HG03571 (cell line): Measurements from ENCODE around the gene GAB2.
"Not testable (repeated sequence)": the region's sequence is repeated elsewhere in the genome, so short reads cannot be mapped to it uniquely, and the experiment has no call there.

Experiments used
- ATAC-seq: cut with Tn5 transposase; IDR thresholded peaks from one replicate; pipeline ENCODE4 v1.9.1; 2021; ENCODE audit not compliant: unreplicated experiment

GAB2 gene

DNA sequence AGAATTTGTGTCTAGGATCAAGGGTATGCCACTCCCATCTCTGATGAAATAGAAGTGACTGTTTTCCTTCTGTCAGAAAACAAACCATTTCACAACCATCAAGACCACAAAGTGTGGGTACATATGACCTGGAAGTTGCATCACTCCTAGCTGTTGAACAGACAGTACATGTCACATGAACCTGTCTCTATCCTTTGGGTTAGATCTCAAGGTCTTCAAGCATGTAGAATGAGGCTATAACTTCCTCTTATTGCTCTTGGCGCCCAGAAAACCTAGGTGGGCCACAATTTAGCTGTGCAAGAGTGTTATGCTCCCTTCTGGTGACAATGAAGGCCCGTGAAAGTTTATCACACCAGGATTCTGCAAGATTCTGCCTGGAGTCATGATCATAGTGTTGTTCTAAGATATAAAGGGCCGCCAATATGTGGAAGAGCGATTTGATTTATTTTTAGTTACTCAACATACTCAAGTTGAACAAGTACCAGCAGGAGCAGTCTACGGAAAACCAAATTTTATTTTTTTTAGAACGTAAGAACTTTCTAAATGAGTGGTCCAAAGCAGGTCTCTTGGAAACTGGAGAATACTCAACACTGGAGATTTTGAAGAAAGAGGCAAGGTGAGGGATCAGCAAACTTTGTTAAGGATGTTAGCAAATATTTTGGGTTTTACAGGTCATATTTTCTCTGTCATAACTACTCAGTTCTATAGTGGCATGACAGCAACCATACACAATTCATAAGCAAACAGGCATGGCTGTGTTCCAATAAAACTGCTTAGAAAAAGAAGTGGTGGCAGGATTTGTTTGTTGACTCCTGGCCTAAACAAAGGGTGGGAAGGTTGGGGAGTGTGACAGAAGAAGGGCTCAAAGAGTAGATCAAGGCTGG lies 127.1 kb downstream of the GAB2 start:
- no peak for ATAC-seq

- no peak for ATAC-seq
Observed at GRCh38 chr11:78289552-78290292, 127.9 kb downstream of the GAB2 start.

DNA sequence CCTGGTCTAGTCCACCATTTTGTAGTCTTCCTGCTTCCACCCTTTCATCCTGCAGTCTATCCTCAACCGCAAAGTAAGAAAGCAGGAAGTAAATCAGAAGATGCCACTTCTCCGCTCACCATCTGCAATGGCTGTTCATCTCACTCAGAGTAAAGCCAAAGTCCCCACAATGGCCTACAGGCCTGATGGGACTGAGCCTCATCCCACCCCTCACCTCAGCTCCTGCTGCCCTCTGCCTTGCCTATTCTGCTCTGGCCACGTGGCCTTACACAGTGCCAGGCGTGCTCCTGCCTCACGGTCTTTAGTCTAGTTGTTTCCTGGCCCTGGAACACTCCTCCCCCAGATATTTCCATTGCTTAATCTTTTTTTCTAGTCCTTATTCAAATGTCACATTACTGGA lies 133.4 kb downstream of the GAB2 start:
- ATAC-seq = no peak

DNA sequence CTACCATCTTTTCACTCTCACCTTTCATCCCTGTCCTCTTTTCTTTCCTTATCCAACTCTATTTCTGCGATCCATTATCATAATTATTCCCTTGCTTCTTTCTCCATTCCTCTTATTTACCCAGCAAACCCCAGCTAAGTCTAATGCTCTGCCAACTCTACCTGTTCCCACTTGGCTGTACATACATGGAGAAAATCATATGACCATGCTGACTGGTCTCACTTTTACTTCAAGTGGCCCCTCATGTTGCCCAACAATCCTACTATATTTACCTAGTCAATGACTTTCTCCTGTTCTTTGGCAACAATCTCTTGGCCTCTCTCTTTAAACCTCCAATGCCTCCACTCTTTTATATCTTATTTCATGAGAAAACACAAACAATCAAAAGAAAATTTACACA lies 134.8 kb downstream of the GAB2 start:
- no peak for ATAC-seq

- no peak for ATAC-seq
Observed at GRCh38 chr11:78281511-78281910, 136.1 kb downstream of the GAB2 start.

GRCh38 chr11:78277314-78277994 lies 140.2 kb downstream of the GAB2 start:
- ATAC-seq = no peak

- no peak for ATAC-seq
Observed at GRCh38 chr11:78276311-78276710, 141.3 kb downstream of the GAB2 start.

GRCh38 chr11:78274739-78275138 lies 142.9 kb downstream of the GAB2 start:
- no peak for ATAC-seq

DNA sequence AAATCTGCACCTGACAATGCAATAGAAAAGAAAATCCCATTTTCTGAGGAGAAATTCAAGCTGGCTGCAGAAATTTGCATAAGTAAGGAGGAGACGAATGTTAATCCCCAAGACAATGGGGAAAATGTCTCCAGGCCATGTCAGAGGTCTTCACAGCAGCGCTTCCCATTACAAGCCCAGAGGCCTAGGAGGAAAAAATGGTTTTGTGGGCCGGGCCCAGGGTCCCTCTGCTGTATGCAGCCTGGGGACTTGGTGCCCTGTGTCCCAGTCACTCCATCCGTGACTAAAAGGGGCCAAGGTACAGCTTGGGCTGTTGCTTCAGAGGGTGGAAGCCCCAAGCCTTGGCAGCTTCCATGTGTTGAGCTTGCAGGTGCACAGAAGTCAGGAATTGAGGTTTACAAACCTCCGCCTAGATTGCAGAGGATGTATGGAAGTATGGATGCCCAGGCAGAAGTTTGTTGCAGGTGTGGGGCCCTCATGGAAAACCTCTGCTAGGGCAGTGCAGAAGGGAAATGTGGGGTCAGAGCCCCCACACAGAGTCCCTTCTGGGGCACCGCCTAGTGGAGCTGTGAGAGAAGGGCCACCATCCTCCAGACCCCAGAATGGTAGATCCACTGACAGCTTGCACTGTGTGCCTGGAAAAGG lies 144.9 kb downstream of the GAB2 start:
- ATAC-seq = not testable (repeated sequence)

DNA sequence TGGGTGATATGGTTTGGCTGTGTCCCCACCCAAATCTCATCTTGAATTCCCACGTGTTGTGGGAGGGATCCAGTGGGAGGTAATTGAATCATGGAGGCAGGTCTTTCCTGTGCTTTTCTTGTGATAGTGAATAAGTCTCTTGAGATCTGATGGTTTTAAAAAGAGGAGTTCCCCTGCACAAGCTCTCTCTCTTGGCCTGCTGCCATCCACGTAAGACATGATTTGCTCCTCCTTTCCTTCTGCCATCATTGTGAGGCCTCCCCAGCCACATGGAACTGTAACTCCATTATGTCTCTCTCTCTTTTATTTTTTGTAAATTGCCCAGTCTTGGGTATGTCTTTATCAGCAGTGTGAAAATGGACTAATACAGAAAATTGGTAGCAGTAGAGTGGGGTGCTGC lies 145.8 kb downstream of the GAB2 start:
- ATAC-seq = not testable (repeated sequence)

GRCh38 chr11:78270971-78271370 lies 146.6 kb downstream of the GAB2 start:
- ATAC-seq = no peak

DNA sequence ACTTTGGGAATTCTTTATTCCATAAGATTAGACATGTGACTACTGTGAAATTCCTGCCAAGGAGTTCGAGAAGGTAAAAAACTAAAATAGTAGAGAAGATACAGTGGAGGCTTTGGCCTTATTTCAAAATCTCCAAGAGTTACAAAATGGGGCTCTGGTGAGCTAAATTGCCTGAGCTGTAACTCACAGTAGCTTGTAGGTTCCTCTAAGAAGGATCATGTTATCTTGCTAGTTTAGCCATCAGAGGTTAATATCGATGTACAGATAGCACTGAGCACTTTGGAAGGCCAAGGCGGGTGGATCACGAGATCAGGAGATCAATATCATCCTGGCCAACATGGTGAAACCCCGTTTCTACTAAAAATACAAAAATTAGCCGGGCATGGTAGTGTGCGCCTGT lies 147.8 kb downstream of the GAB2 start:
- no peak for ATAC-seq

- ATAC-seq = no peak
Observed at GRCh38 chr11:78268591-78269410, 148.8 kb downstream of the GAB2 start.

DNA sequence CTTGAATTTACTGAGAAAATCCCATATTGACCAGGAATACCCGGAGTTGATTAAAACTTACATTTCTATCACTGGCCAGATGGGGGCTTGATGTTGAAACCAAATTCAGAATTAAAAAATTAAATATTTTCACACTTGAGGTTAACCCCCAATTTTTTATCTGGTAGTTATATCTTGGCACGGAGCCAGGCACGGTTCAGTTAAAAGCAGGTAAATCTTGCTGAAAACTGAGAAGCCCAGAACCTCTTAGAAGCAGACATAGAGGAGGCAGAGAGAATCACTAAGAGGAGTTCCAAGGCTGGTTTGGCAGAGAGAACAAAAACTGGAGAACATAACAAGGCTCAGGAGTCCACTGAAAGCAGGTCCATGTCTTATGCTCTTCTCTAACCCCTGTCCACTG lies 151.2 kb downstream of the GAB2 start:
- no peak for ATAC-seq

- no peak for ATAC-seq
Observed at GRCh38 chr11:78265326-78265725, 152.3 kb downstream of the GAB2 start.

DNA sequence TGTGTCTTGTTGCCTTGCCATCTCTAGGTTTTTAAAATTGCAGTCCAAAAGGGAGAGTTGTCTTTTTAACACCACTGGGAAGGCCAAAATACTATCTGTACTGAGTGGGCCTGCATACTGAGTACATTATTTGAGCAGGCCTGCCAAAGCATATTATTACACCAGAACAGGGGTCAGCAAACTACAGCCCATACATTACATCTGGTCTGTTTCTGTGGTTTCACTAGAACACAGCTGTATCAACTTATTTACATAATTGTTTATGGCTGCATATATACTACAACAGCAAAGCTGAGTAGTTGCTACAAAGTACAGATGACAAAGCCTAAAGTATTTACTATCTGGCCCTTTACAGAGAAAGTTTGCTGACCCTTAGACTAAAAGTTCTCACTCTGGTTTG lies 154.9 kb downstream of the GAB2 start:
- no peak for ATAC-seq

GRCh38 chr11:78262238-78262637 lies 155.4 kb downstream of the GAB2 start:
- no peak for ATAC-seq

- ATAC-seq = no peak
Observed at GRCh38 chr11:78261828-78262227, 155.8 kb downstream of the GAB2 start.

GRCh38 chr11:78261367-78261766 lies 156.3 kb downstream of the GAB2 start:
- ATAC-seq = no peak

DNA sequence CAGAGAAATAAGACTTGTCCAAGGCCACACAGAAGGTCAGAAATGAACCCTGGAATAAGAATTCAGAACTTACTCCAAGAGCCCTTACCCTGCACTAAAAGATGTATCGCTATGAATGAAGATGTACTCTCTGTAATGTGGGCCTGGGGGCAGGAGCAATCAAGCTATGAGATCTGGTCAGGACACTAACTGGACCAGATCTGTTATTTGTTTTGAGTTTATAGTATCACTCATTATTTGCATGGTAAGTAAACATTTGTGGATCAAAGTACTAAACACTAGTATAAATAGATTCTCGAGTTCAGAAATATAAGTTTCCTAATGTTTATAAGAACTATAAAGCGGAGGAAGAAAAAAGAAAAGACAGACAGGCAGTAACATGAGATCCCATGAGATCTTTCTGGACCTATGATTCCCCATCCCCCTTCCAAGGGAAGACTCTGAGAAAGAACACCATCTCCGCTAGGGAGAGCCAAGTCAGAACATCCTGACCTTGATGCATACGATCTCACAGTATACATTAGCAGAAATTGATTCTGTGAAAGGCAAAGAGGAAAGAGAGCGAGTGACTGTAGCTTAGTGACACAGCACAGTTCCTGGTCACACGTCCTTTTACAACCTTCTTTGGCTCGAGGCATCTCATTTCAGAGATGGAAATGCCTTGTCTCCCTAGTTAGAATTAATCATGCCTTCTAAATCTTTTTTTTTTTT lies 157.7 kb downstream of the GAB2 start:
- no peak for ATAC-seq
